HL-60 (cell line): Measurements from ENCODE around the gene BBS9.
"Not testable (repeated sequence)": the region's sequence is repeated elsewhere in the genome, so short reads cannot be mapped to it uniquely, and the experiment has no call there.

Experiments
- DNase-seq, 2 experiments: peaks; one replicate each; pipeline ENCODE4 v3.0.0-alpha.2; 2010 to 2020; ENCODE audit warnings: low read depth in 1 of 2, low spot score in 1 of 2
- H3K27ac ChIP-seq: fragments of 250-450 bp; sonication (Bioruptor Pico); replicated peaks from 2 replicates; pipeline ENCODE4 v1.5.1; 2020; ENCODE audit warnings: mild to moderate bottlenecking, moderate library complexity
- H3K27me3 ChIP-seq: fragments of 250-450 bp; sonication (Bioruptor Pico); 2 replicates; pipeline ENCODE4 v1.5.1; 2021; ENCODE audit warnings: mild to moderate bottlenecking, moderate library complexity; ENCODE audit not compliant: insufficient read depth, poor library complexity, severe bottlenecking
- H3K4me3 ChIP-seq: replicated peaks from 2 replicates; pipeline ENCODE4 v1.5.1; 2011; ENCODE audit warnings: mild to moderate bottlenecking, control low read depth, low read length; ENCODE audit not compliant: insufficient read depth
- GABPA ChIP-seq: IDR thresholded peaks from 2 replicates; pipeline ENCODE4 v1.6.1; 2012; ENCODE audit warnings: low read depth
- POLR2AphosphoS5 ChIP-seq: IDR thresholded peaks from 2 replicates; pipeline ENCODE4 v1.6.1; 2012; ENCODE audit warnings: low read depth
- SPI1 ChIP-seq: IDR thresholded peaks from 2 replicates; pipeline ENCODE4 v1.6.1; 2012; ENCODE audit warnings: low read depth, mild to moderate bottlenecking, borderline replicate concordance
- TF ChIP-seq, protein P1 (sequence below): IDR thresholded peaks from 2 replicates; pipeline ENCODE4 v1.6.1; 2012; ENCODE audit warnings: low read depth; ENCODE audit not compliant: insufficient replicate concordance
- TF ChIP-seq, protein P2 (sequence below): IDR thresholded peaks from one replicate; pipeline ENCODE4 v1.5.1; 2011; ENCODE audit warnings: low read length, control low read depth, inconsistent platforms; ENCODE audit not compliant: insufficient read depth

Gene BBS9

DNA sequence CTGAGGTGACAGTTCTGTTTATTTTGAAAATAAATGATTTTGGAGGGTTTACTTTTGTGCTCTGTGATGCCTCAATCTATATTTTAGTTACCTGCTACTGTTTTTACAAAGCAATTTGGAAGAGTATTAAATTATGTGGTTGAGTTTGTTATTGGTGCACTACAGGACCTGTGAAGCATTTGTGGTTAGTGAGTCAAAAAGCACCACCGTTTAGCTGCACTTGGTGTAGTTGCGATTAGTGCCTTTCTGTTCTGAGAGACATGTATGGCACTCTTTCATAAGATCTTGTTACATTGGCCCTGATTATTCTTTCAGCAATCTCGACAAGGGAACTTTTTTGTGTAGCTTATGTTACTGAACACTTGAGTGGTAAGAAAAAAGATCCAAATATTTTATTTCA, 132.2 kb downstream of the BBS9 start:
- DNase-seq = no peak
- Histone ChIP-seq H3K27ac (no peak overlapping the region), H3K4me3 (no peak overlapping the region), H3K27me3 (no peaks in the 10 kb centered on the region)
- TF ChIP-seq, protein P1, sequence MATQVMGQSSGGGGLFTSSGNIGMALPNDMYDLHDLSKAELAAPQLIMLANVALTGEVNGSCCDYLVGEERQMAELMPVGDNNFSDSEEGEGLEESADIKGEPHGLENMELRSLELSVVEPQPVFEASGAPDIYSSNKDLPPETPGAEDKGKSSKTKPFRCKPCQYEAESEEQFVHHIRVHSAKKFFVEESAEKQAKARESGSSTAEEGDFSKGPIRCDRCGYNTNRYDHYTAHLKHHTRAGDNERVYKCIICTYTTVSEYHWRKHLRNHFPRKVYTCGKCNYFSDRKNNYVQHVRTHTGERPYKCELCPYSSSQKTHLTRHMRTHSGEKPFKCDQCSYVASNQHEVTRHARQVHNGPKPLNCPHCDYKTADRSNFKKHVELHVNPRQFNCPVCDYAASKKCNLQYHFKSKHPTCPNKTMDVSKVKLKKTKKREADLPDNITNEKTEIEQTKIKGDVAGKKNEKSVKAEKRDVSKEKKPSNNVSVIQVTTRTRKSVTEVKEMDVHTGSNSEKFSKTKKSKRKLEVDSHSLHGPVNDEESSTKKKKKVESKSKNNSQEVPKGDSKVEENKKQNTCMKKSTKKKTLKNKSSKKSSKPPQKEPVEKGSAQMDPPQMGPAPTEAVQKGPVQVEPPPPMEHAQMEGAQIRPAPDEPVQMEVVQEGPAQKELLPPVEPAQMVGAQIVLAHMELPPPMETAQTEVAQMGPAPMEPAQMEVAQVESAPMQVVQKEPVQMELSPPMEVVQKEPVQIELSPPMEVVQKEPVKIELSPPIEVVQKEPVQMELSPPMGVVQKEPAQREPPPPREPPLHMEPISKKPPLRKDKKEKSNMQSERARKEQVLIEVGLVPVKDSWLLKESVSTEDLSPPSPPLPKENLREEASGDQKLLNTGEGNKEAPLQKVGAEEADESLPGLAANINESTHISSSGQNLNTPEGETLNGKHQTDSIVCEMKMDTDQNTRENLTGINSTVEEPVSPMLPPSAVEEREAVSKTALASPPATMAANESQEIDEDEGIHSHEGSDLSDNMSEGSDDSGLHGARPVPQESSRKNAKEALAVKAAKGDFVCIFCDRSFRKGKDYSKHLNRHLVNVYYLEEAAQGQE = no peak
- no peak for TF ChIP-seq POLR2AphosphoS5
- TF ChIP-seq, protein P2, sequence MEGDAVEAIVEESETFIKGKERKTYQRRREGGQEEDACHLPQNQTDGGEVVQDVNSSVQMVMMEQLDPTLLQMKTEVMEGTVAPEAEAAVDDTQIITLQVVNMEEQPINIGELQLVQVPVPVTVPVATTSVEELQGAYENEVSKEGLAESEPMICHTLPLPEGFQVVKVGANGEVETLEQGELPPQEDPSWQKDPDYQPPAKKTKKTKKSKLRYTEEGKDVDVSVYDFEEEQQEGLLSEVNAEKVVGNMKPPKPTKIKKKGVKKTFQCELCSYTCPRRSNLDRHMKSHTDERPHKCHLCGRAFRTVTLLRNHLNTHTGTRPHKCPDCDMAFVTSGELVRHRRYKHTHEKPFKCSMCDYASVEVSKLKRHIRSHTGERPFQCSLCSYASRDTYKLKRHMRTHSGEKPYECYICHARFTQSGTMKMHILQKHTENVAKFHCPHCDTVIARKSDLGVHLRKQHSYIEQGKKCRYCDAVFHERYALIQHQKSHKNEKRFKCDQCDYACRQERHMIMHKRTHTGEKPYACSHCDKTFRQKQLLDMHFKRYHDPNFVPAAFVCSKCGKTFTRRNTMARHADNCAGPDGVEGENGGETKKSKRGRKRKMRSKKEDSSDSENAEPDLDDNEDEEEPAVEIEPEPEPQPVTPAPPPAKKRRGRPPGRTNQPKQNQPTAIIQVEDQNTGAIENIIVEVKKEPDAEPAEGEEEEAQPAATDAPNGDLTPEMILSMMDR = no peak
- TF ChIP-seq GABPA = no peak
- TF ChIP-seq SPI1 = no peak

DNA sequence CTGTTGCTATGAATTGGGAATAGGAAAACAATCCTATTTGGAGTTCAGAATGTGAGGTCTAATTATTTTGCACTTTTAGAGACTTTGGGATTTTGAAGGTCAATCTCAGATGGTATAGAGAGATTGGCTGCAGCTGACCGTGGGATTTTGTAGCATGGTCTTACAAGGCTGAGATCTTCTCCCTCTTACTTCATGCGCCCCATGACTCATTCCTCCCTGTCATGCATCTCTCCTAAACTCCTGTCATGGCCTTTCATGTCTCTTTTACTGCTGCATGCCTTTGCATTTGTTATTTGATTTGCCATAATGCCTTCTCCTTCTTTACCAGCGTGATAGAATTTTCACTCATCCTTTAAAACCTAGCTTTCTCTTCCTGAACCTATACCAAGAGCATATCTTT, 133.1 kb downstream of the BBS9 start:
- TF ChIP-seq, protein P2 = no peak
- TF ChIP-seq, protein P1 = no peak
- TF ChIP-seq GABPA (no peak), POLR2AphosphoS5 (no peak), SPI1 (no peak)
- Histone ChIP-seq H3K27me3 (no peaks in the 10 kb centered on the region), H3K27ac (no peak overlapping the region), H3K4me3 (no peak overlapping the region)
- no peak for DNase-seq

DNA sequence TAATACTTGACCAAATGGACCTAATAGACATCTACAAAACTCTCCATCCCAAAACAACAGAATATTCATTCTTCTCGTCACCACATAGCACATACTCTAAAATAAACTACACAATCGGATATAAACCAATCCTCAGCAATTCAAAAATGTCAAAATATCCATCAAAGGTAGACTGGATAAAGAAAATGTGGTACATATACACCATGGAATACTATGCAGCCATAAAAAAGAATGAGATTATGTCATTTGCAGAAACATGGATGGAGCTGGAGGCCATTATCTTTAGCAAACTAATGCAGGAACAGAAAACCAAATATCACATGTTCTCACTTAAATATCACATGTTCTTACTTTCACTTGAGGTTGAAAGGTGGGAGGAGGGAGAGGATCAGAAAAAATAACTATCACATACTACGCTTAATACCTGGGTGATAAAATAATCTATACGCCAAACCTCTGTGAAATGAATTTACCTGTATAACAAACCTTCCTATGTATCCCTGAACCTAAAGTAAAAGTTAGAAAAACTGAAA, 142.5 kb downstream of the BBS9 start:
- H3K27me3 ChIP-seq, H3K27ac ChIP-seq, DNase-seq, H3K4me3 ChIP-seq: not testable (repeated sequence)

DNA sequence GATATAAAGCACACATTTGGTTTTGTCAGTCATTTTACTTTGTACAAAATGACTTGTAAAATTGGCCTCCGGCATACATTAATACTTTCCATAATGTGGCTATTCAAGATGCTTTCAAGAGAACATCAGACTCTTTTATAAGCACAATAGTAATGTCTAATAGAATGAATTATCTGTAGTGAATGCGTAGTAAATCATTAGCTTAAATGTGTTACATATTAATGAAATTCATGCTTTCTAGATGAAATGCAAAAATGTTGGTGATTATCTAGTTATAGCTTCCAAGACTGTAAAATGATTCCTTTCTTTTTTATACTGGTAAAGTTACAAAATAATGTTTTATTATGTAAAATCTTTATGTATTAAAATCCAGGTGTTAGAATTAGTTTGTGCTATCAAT, 144.0 kb downstream of the BBS9 start:
- DNase-seq = no peak
- no peak overlapping the region for H3K27ac ChIP-seq
- no peaks in the 10 kb centered on the region for H3K27me3 ChIP-seq
- TF ChIP-seq, protein P2 = no peak
- TF ChIP-seq GABPA (no peak), SPI1 (no peak), POLR2AphosphoS5 (no peak)
- TF ChIP-seq, protein P1 = no peak
- no peak overlapping the region for H3K4me3 ChIP-seq
